Fibroblast of gingiva (primary cell): ENCODE data around the gene KNDC1.

Experiments used
- DNase-seq: peaks from one replicate; pipeline ENCODE4 v3.0.0-alpha.2; 2011; ENCODE audit warnings: low read depth

KNDC1 gene

GRCh38 chr10:133241501-133242205, 81.6 kb downstream of the KNDC1 start:
- DNase-seq: no peak

GRCh38 chr10:133242611-133243356, 82.8 kb downstream of the KNDC1 start:
- DNase-seq: no peak

DNA sequence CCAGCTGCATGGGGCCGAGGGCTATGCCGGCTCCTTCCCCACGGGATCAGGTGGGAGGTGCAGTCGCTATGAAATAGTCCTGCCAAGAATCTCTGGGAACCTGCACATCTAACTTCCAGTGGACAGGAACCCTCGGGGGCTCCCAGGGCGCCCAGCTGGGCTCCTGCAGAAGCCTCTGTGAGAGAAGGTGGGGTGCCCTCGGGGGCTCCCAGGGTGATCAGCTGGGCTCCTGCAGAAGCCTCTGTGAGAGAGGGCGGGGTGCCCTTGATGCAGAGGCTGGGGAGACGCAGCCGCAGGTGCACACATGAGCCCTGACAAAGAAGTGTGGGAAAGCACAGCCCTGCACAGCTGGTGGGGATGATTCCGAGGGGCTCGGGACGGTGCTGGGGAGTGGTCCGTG, 83.6 kb downstream of the KNDC1 start:
- no peak for DNase-seq

DNA sequence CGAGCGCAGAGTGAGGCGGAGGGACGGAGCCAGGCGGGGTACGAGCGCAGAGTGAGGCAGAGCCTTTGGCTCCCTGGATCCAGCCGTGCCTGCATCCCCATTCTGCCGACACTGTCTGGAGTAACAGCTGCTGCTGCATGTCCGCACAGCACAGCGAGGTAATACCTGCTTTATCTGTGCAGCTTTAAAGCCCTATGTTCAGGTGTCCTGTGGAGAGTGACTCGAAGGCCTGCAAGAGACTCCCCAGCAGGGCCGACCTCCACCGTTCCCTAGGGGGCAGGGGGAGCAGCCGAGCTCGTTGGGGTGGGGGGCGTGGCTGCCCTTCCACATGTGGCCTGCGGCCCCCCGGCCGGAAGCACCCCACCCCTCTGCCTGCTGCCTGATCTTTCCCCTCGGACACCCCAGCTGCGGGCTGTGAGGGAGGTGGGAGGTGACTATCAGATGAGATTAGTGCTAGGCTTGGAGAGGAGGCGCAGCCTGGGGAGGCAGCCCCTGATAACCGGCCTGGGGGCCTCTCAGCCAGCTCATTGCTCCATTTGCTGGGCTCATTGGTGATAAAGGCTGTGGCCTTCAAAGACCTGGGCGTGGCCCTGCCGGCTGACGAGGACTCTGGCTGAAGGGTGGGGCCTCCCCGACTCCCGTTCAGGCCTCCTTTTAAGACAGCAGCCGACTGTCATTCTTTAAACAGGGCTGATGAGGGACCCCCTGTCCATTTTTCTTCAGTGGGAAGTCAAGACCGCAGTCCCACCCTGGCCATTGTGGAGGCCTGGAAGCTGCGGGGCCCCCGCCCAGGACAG, 85.6 kb downstream of the KNDC1 start:
- no peak for DNase-seq

DNA sequence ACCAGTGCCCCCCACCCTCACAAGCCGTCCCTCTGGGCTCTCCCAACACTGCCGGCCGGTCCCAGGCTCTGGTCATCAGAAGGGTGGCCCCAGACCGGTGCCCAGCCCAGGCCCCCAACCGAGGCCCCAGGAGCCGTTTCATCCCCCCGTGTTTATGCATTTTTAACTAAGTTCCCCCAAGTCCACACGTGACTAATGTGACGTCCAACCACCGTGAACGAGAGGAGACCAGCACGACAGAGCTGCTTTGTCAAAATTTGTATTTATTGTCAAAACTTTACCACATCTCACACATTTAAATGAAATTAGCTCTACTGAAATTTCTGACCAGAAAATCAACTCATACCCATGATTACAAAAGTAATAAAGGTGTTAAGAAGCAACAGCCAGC, 86.2 kb downstream of the KNDC1 start:
- no peak for DNase-seq

DNA sequence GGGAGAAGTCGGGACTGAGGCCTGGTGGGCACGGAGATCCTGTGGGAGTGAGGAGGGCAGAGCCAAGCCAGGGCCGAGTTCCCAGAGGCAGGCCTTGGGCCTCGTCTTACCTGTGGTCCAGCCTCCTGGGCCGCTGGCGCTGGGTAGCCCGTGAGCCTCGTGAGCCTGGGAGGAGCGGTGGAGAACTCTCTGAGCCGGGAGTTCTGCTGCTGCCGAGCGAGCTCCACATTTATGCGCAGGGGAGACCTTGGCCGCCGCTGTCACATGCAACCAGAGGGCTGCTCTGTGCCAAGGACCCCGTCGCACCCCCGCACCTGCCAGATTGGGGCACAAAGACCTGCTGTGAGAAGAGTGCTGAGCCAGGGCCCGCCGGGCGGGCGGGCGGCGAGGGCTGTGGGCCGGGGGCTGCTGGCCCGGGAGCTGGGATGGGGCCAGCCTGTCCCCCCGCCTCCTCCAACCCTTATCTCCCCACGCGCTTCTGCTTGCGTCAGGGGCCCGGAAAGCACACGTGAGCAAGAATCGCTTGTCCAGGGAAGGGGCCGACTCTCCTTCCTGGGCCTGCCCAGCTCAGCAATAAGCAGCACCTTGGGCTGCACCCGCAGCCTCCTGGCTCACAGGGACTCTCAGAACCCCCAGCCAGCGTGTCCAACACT, 87.8 kb downstream of the KNDC1 start:
- no peak for DNase-seq

DNA sequence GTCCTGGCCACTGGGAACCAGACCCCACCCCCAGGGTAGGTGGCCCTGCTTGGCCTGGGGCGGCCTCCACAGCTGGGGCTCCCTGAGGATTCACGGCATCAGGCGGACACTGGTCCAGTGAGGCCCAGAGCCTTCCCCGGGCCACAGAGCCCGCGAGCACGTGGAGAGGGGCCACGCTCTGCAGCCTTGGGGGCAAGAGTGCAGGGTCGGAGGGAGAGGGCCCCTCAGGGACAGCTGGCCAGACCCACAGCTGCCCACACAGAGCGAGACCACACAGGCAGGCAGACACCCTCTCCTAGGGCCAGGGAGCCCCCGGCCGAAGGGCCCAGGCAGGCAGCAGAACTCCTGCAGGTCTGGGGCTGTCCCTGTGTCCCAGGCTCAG, 88.3 kb downstream of the KNDC1 start:
- no peak for DNase-seq

- no peak for DNase-seq
Observed at GRCh38 chr10:133249094-133249780, 89.2 kb downstream of the KNDC1 start.

DNA sequence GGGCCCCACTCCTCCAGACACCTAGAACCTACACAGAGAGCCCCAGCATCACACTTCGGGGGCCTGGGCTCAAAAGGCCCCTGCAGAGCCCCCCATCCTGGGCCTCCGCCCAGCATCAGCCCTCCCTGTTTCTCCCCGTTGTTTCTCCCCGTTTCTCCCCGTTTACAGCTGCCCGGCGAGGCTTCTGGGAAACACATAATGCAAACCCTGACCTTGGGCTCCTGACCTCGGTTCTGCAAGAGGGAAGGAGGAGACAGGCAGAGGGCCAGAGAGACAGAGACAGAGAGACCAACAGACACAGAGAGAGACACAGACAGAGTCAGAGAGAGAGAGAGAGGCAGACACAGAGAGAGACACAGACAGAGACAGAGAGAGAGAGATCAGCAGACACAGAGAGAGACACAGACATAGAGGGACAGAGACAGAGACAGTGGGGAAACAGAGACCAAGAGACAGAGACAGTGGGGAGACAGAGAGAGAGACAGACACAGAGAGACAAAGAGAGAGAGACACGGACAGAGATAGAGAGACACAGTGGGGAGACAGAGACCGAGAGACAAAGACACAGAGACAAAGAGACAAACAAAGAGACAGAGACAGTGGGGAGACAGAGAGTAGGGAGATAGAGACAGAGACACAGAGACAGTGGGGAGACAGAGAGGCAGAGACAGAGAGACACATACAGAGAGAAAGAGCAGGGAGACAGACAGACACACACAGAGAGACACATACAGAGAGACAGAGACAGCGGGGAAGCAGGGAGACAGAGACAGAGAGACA, 90.1 kb downstream of the KNDC1 start:
- no peak for DNase-seq

- DNase-seq: no peak
Observed at GRCh38 chr10:133251388-133252222, 91.6 kb downstream of the KNDC1 start.

- no peak for DNase-seq
Observed at GRCh38 chr10:133252223-133252552, 92.2 kb downstream of the KNDC1 start.

DNA sequence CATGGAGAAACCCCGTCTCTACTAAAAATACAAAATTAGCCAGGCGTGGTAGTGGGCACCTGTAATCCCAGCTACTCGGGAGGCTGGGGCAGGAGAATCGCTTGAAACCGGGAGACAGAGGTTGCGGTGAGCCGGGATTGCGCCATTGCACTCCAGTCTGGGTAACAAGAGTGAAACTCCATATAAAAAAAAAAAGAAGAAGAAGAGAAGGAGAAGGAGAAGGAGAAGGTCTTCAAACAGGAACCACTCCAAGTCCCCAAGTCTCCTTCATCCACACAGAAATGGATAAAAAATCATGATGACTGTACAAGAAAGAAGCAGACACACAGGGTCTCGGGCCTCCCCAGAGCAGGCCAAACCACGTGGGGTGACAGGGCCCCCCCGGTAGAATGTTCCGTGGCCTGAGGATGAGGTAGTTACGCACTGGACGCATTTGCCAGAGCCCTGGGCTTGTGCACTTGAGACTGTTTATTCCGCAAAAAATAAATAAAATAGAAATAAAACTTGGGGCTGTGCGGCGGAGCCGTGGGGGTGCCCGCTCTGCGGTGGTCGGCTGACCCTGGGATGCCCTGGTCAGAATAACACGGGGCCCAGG, 93.4 kb downstream of the KNDC1 start:
- DNase-seq: no peak

GRCh38 chr10:133254421-133255120, 94.6 kb downstream of the KNDC1 start:
- no peak for DNase-seq

DNA sequence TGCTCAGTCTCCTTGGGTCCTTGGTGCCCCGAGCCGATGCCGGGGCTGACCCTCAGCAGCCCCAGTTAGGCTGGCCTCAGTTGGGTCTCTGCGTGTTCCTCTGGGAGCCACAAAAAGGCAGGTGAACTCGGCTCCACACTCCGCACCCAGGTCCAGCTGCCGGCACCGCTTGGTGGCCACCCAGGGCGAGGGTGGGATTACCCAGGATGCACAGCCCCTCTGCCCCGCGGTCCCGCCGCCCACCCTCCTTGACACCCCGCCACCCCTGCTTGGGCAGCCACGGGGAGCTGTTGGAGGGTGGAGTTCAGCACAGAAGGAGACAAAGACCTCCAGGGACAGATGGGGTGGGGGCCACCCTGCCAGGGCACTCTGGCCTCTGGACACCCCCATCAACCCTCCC, 95.3 kb downstream of the KNDC1 start:
- no peak for DNase-seq

- DNase-seq: no peak
Observed at GRCh38 chr10:133257489-133258065, 97.6 kb downstream of the KNDC1 start.

GRCh38 chr10:133258066-133258817, 98.2 kb downstream of the KNDC1 start:
- DNase-seq: no peak

- peak; percentile 99 for DNase-seq
Observed at GRCh38 chr10:133258818-133259601, 99.0 kb downstream of the KNDC1 start.
